ENCODE results near the gene UNC79.
"Not testable (repeated sequence)": the region's sequence is repeated elsewhere in the genome, so short reads cannot be mapped to it uniquely, and the experiment has no call there.

- not testable (repeated sequence) for TF ChIP-seq CTCF, POLR2A (IDR thresholded peaks at IDR 0.05)
Observed at GRCh38 chr14:93525216-93525615, 94.5 kb downstream of the UNC79 start.
